ENCODE measurements around the gene IL23R.

IL23R gene

GRCh38 chr1:67124455-67124854 lies 41.8 kb upstream of the IL23R start:
- Histone ChIP-seq H3K36me3 (replicated peaks; ENCODE audit: low read depth, low read length) (no peaks in the 10 kb centered on the region), H3K4me1 (ENCODE audit: low read length) (no peaks in the 10 kb centered on the region), H3K4me2 (ENCODE audit: low read length) (no peak overlapping the region), H3K9me3 (ENCODE audit: insufficient read depth, low read length) (no peaks in the 10 kb centered on the region), H3K4me3 (ENCODE audit: low read length) (no peak overlapping the region), H3K27ac (ENCODE audit: low read length) (no peak overlapping the region), H2AFZ (ENCODE audit: low read depth, low read length) (no peak overlapping the region), H3K9ac (ENCODE audit: low read length) (no peak overlapping the region), H3K27me3 (ENCODE audit: low read depth, low read length) (no peaks in the 10 kb centered on the region), H3K79me2 (ENCODE audit: low read length) (no peaks in the 10 kb centered on the region), H4K20me1 (ENCODE audit: insufficient read depth, low read length) (no peaks in the 10 kb centered on the region)
- TF ChIP-seq EZH2phosphoT487 (IDR thresholded peaks at IDR 0.05; ENCODE audit: low read depth), result no peak
- TF ChIP-seq, protein P1, sequence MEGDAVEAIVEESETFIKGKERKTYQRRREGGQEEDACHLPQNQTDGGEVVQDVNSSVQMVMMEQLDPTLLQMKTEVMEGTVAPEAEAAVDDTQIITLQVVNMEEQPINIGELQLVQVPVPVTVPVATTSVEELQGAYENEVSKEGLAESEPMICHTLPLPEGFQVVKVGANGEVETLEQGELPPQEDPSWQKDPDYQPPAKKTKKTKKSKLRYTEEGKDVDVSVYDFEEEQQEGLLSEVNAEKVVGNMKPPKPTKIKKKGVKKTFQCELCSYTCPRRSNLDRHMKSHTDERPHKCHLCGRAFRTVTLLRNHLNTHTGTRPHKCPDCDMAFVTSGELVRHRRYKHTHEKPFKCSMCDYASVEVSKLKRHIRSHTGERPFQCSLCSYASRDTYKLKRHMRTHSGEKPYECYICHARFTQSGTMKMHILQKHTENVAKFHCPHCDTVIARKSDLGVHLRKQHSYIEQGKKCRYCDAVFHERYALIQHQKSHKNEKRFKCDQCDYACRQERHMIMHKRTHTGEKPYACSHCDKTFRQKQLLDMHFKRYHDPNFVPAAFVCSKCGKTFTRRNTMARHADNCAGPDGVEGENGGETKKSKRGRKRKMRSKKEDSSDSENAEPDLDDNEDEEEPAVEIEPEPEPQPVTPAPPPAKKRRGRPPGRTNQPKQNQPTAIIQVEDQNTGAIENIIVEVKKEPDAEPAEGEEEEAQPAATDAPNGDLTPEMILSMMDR (IDR thresholded peaks at IDR 0.05; ENCODE audit: low read depth, low read length), result no peak

- H3K9me3 ChIP-seq (ENCODE audit: insufficient read depth, low read length), result no peaks in the 10 kb centered on the region
- H3K27me3 ChIP-seq (ENCODE audit: low read depth, low read length), result no peaks in the 10 kb centered on the region
- H4K20me1 ChIP-seq (ENCODE audit: insufficient read depth, low read length), result no peaks in the 10 kb centered on the region
- H2AFZ ChIP-seq (ENCODE audit: low read depth, low read length), result no peak overlapping the region
- H3K9ac ChIP-seq (ENCODE audit: low read length), result no peak overlapping the region
- H3K4me2 ChIP-seq (ENCODE audit: low read length), result no peak overlapping the region
- no peaks in the 10 kb centered on the region for H3K79me2 ChIP-seq (ENCODE audit: low read length)
- H3K4me3 ChIP-seq (ENCODE audit: low read length), result no peak overlapping the region
- no peak for TF ChIP-seq EZH2phosphoT487 (IDR thresholded peaks at IDR 0.05; ENCODE audit: low read depth)
- TF ChIP-seq, protein P1 (IDR thresholded peaks at IDR 0.05; ENCODE audit: low read depth, low read length), result no peak
- no peaks in the 10 kb centered on the region for H3K36me3 ChIP-seq (replicated peaks; ENCODE audit: low read depth, low read length)
- peaks cover 7% of the 10 kb centered on the region; the same call in 1 of the 2 replicates for H3K4me1 ChIP-seq (ENCODE audit: low read length)
- no peak overlapping the region for H3K27ac ChIP-seq (ENCODE audit: low read length)
These were observed 40.0 kb upstream of the IL23R start for GRCh38 chr1:67126111-67126746.

DNA sequence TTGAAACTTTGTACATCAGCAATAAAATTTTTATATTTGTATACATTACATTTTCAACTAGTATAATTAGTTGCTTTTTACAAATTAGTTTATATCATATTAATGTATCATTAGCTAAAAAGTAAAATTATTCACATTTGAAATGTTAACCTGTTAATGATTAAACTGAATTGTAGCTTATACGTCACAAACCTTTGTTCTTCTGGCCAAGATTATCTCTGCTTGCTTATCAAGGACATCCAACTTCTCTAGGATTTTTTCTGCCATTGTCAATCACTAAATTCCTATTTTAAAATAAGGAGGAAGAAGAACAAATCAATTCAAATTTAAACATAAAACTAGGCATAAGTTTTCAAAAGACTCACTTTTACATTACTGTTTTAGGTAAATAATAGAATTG lies 39.3 kb upstream of the IL23R start:
- H3K79me2 ChIP-seq (ENCODE audit: low read length), result no peaks in the 10 kb centered on the region
- H3K27ac ChIP-seq (ENCODE audit: low read length), result no peak overlapping the region
- no peak for TF ChIP-seq EZH2phosphoT487 (IDR thresholded peaks at IDR 0.05; ENCODE audit: low read depth)
- TF ChIP-seq, protein P1 (IDR thresholded peaks at IDR 0.05; ENCODE audit: low read depth, low read length), result no peak
- H3K27me3 ChIP-seq (ENCODE audit: low read depth, low read length), result no peaks in the 10 kb centered on the region
- no peak overlapping the region for H3K4me3 ChIP-seq (ENCODE audit: low read length)
- no peaks in the 10 kb centered on the region for H3K36me3 ChIP-seq (replicated peaks; ENCODE audit: low read depth, low read length)
- H3K9me3 ChIP-seq (ENCODE audit: insufficient read depth, low read length), result no peaks in the 10 kb centered on the region
- peaks cover 7% of the 10 kb centered on the region; the same call in 1 of the 2 replicates for H3K4me1 ChIP-seq (ENCODE audit: low read length)
- H3K9ac ChIP-seq (ENCODE audit: low read length), result no peak overlapping the region
- H2AFZ ChIP-seq (ENCODE audit: low read depth, low read length), result no peak overlapping the region
- no peak overlapping the region for H3K4me2 ChIP-seq (ENCODE audit: low read length)
- H4K20me1 ChIP-seq (ENCODE audit: insufficient read depth, low read length), result no peaks in the 10 kb centered on the region

DNA sequence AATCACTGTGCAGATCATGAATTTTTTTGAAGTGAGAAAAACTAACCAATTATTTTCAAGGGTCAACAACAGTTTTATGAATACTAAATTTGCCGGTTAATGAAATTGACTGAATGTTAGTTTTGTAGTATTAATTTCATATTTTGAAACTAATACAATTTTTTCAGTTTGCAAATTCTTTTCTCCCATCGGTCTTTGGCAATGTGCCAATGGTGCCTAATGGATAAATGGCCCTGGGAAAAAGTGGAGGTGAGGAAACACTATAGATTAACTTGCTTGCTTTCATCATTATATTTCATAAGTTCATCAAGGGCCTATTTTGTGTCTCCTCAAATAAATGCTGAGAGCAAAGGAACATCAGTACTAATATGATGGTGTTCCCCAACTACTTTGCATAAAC lies 35.6 kb upstream of the IL23R start:
- H3K4me1 ChIP-seq (ENCODE audit: low read length), result peaks cover 14% of the 10 kb centered on the region
- no peaks in the 10 kb centered on the region for H3K9me3 ChIP-seq (ENCODE audit: insufficient read depth, low read length)
- no peaks in the 10 kb centered on the region for H3K36me3 ChIP-seq (replicated peaks; ENCODE audit: low read depth, low read length)
- H3K4me2 ChIP-seq (ENCODE audit: low read length), result no peak overlapping the region
- no peak overlapping the region for H3K4me3 ChIP-seq (ENCODE audit: low read length)
- H3K27me3 ChIP-seq (ENCODE audit: low read depth, low read length), result no peaks in the 10 kb centered on the region
- H3K27ac ChIP-seq (ENCODE audit: low read length), result no peak overlapping the region
- H4K20me1 ChIP-seq (ENCODE audit: insufficient read depth, low read length), result no peaks in the 10 kb centered on the region
- TF ChIP-seq EZH2phosphoT487 (IDR thresholded peaks at IDR 0.05; ENCODE audit: low read depth), result no peak
- TF ChIP-seq, protein P1 (IDR thresholded peaks at IDR 0.05; ENCODE audit: low read depth, low read length), result no peak
- H2AFZ ChIP-seq (ENCODE audit: low read depth, low read length), result no peak overlapping the region
- H3K79me2 ChIP-seq (ENCODE audit: low read length), result no peaks in the 10 kb centered on the region
- H3K9ac ChIP-seq (ENCODE audit: low read length), result no peak overlapping the region

Data from OCI-LY3 (cell line).